WTC11 (cell line): Measurements from ENCODE around the gene WASF3. TPM values are rescaled to one million over a fixed set of nuclear protein-coding genes. Genes with fewer than 3 reads are reported as not detected.

Experiments used
- ATAC-seq: fragments of 200-7000 bp; cut with Tn5 transposase; 2 replicates; pipeline ENCODE4 v1.10.0; 2021; ENCODE audit warnings: mild to moderate bottlenecking, moderate library complexity
- CTCF ChIA-PET: fragments of 300-600 bp; sonication (Branson Sonifier 250); formaldehyde crosslinking; loops from one replicate; lab custom pipeline; 2021; ENCODE audit warnings: antibody characterized with exemption; lab: Charles Lee
- POLR2A ChIA-PET: fragments of 350-600 bp; sonication (Branson Sonifier 250); formaldehyde crosslinking; loops from one replicate; lab custom pipeline; 2021; ENCODE audit warnings: antibody characterized with exemption; lab: Charles Lee
- DNase-seq: peaks from one replicate; pipeline ENCODE4 v3.0.0; 2021; ENCODE audit warnings: low spot score
- H3K27ac Mint-ChIP-seq: 2 replicates; pipeline ENCODE4 v1.8.0; 2021; ENCODE audit warnings: mixed read lengths
- H3K27me3 Mint-ChIP-seq: 2 replicates; pipeline ENCODE4 v1.8.0; 2021; ENCODE audit warnings: low read depth, mild to moderate bottlenecking, moderate library complexity, mixed read lengths
- H3K36me3 Mint-ChIP-seq: 2 replicates; pipeline ENCODE4 v1.8.0; 2021; ENCODE audit warnings: mixed read lengths
- H3K4me1 Mint-ChIP-seq: 2 replicates; pipeline ENCODE4 v1.8.0; 2022; ENCODE audit warnings: mixed read lengths
- H3K4me3 Mint-ChIP-seq: 2 replicates; pipeline ENCODE4 v1.8.0; 2021; ENCODE audit warnings: mild to moderate bottlenecking, moderate library complexity, mixed read lengths
- H3K9me3 Mint-ChIP-seq: 2 replicates; pipeline ENCODE4 v1.8.0; 2021; ENCODE audit warnings: mixed read lengths
- CDX4 ChIP-seq: fragments of 250-450 bp; sonication (Bioruptor Pico); IDR thresholded peaks from 2 replicates; pipeline ENCODE4 v1.9.0; 2021; ENCODE audit warnings: moderate library complexity, mild to moderate bottlenecking, inconsistent platforms, borderline replicate concordance
- ERG ChIP-seq: fragments of 250-450 bp; sonication (Bioruptor Pico); IDR thresholded peaks from 2 replicates; pipeline ENCODE4 v1.8.0; 2021; ENCODE audit warnings: mild to moderate bottlenecking
- GABPB1 ChIP-seq: sonication (generic); formaldehyde crosslinking; IDR thresholded peaks from 2 replicates; pipeline ENCODE4 v1.8.1; 2023; ENCODE audit warnings: mild to moderate bottlenecking, missing genetic modification reagents
- IRF1 ChIP-seq: sonication (generic); formaldehyde crosslinking; IDR thresholded peaks from 2 replicates; pipeline ENCODE4 v1.8.0; 2023; ENCODE audit warnings: missing genetic modification reagents
- IRF2 ChIP-seq: sonication (generic); formaldehyde crosslinking; IDR thresholded peaks from 2 replicates; pipeline ENCODE4 v1.8.0; 2022; ENCODE audit warnings: low read depth, missing genetic modification reagents, borderline replicate concordance
- MXD4 ChIP-seq: fragments of 250-450 bp; sonication (Bioruptor Pico); IDR thresholded peaks from 2 replicates; pipeline ENCODE4 v1.8.0; 2021; ENCODE audit warnings: mild to moderate bottlenecking, moderate library complexity, borderline replicate concordance
- NFE2L1 ChIP-seq: sonication (generic); formaldehyde crosslinking; IDR thresholded peaks from 2 replicates; pipeline ENCODE4 v1.8.1; 2023; ENCODE audit warnings: missing genetic modification reagents
- TEAD1 ChIP-seq: sonication (generic); formaldehyde crosslinking; IDR thresholded peaks from 2 replicates; pipeline ENCODE4 v1.8.0; 2022; ENCODE audit warnings: mild to moderate bottlenecking, missing genetic modification reagents
- ZBTB21 ChIP-seq: sonication (generic); formaldehyde crosslinking; IDR thresholded peaks from 2 replicates; pipeline ENCODE4 v1.8.1; 2023; ENCODE audit warnings: mild to moderate bottlenecking, missing genetic modification reagents, borderline replicate concordance
- ZNF138 ChIP-seq: sonication (generic); formaldehyde crosslinking; conservative IDR thresholded peaks from 2 replicates; pipeline ENCODE4 v1.8.1; 2022; ENCODE audit warnings: mild to moderate bottlenecking, moderate library complexity, missing genetic modification reagents
- ZNF317 ChIP-seq: sonication (generic); formaldehyde crosslinking; IDR thresholded peaks from 2 replicates; pipeline ENCODE4 v1.8.1; 2023; ENCODE audit warnings: low read depth, mild to moderate bottlenecking, moderate library complexity, missing genetic modification reagents, borderline replicate concordance
- ZNF532 ChIP-seq: fragments of 250-450 bp; sonication (Bioruptor Pico); IDR thresholded peaks from 2 replicates; pipeline ENCODE4 v1.9.0; 2021; ENCODE audit warnings: mild to moderate bottlenecking, borderline replicate concordance
- total RNA-seq: library from RNA; stranded (reverse); gene quantifications from 3 replicates; pipeline ENCODE4 v1.2.3, GENCODE V29; 2021
- TF ChIP-seq, protein P1 (sequence below): fragments of 250-450 bp; sonication (Bioruptor Pico); conservative IDR thresholded peaks from 2 replicates; pipeline ENCODE4 v1.9.0; 2021; ENCODE audit warnings: mild to moderate bottlenecking
- TF ChIP-seq, protein P2 (sequence below): sonication (generic); formaldehyde crosslinking; IDR thresholded peaks from 2 replicates; pipeline ENCODE4 v1.8.1; 2023; ENCODE audit warnings: mild to moderate bottlenecking, missing genetic modification reagents, moderate library complexity
- TF ChIP-seq, protein P3 (sequence below): sonication (generic); formaldehyde crosslinking; IDR thresholded peaks from 2 replicates; pipeline ENCODE4 v1.8.1; 2022; ENCODE audit warnings: missing genetic modification reagents, borderline replicate concordance
- TF ChIP-seq, protein P4 (sequence below): sonication (generic); formaldehyde crosslinking; IDR thresholded peaks from 2 replicates; pipeline ENCODE4 v1.8.1; 2023; ENCODE audit warnings: mild to moderate bottlenecking, missing genetic modification reagents

Gene WASF3
- total RNA-seq, 1 experiment from 2014 or later = 26.8 TPM

DNA sequence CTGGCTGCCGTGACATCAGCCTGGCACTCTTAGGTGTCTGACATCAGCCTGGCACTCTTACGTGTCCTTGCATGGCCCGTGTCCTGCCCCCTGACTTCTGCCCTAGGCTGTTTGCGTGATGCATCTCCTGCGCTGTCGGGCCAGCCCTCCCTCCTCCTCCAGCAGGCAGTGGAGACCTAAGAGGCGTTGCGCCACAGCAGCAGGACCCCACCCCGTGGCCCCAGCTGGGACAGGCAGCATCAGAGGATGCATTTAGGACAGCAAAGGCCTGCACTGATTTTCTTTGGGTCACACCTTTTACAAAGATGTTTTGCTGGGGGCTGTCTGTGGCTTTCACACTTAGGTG lies 137.8 kb downstream of the WASF3 start (continued):
- TF ChIP-seq, protein P1, sequence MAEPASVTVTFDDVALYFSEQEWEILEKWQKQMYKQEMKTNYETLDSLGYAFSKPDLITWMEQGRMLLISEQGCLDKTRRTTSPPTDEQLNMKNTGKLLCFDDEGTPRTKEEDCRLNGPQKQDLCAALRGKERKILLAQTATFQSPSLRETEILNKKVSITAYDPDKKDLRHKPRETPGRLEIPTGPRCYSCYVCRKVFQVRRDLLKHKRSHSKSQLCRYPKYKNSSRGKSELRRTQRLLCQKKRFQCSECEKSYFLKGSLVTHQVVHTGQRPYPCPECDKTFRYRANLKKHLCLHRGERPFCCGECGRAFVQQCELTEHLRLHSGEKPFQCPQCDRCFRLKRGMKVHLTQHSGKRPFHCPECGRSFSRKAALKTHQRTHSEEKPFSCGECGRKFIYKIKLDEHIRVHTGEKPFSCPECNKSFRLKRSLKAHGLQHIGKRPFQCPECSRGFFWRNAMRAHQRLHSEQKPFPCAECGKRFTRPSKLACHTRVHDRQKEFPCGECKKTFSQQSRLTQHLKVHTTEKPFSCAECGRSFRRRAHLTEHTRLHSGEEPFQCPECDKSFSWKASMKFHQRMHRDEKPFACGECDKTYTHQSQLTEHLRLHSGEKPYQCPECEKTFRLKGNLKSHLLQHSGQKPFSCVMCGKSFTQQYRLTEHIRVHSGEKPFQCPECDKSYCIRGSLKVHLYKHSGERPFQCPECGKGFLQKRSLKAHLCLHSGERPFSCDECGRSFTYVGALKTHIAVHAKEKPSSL = no peak
- TF ChIP-seq, protein P2, sequence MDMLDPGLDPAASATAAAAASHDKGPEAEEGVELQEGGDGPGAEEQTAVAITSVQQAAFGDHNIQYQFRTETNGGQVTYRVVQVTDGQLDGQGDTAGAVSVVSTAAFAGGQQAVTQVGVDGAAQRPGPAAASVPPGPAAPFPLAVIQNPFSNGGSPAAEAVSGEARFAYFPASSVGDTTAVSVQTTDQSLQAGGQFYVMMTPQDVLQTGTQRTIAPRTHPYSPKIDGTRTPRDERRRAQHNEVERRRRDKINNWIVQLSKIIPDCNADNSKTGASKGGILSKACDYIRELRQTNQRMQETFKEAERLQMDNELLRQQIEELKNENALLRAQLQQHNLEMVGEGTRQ (CRISPR knock-in tag) = no peak
- TF ChIP-seq, protein P3, sequence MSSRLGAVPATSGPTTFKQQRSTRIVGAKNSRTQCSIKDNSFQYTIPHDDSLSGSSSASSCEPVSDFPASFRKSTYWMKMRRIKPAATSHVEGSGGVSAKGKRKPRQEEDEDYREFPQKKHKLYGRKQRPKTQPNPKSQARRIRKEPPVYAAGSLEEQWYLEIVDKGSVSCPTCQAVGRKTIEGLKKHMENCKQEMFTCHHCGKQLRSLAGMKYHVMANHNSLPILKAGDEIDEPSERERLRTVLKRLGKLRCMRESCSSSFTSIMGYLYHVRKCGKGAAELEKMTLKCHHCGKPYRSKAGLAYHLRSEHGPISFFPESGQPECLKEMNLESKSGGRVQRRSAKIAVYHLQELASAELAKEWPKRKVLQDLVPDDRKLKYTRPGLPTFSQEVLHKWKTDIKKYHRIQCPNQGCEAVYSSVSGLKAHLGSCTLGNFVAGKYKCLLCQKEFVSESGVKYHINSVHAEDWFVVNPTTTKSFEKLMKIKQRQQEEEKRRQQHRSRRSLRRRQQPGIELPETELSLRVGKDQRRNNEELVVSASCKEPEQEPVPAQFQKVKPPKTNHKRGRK = no peak
- TF ChIP-seq IRF2 (CRISPR knock-in tag) (no peak), ZNF317 (no peak), ZNF138 (CRISPR knock-in tag) (no peak), TEAD1 (CRISPR knock-in tag) (no peak), IRF1 (CRISPR knock-in tag) (no peak), CDX4 (CRISPR knock-in tag) (no peak), NFE2L1 (CRISPR knock-in tag) (no peak), ZNF532 (CRISPR knock-in tag) (no peak)
- TF ChIP-seq, all 79 proteins: peak for 0

DNA sequence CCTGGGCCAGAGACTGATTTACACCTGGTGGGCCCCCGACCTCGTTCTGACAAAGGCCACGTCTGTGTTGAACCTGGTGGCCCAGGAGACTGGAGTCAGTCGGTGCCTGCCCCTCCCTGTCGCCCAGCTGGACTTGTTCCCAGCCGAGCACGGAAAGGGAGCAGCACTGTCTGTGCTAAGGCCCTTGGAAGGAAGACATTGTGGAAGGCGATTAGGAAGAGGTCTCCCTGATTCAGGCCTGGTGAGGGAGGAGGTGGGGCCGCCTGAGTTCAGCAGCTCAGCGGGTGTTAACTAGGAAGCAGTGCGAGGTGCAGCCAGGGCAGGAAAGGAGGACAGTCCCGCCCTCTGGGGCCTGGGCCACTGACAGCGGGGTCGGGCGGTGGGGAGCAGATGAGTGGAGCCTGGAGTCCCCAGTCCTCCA lies 138.4 kb downstream of the WASF3 start:
- DNase-seq = no peak
- ChIA-PET POLR2A (no interaction called here), CTCF (interaction anchor here (0.6 to 4.9 kb wide), 6 partner anchors 13 to 510 kb away, joined by 3 to 134 read pairs (median 4); no protein-coding TSS in a partner anchor)
- peaks cover 6% of the 10 kb centered on the region; the same call in 1 of the 2 replicates for H3K27me3 Mint-ChIP-seq
- H3K36me3 Mint-ChIP-seq = peaks cover 5% of the 10 kb centered on the region; the same call in 1 of the 2 replicates
- TF ChIP-seq ZNF317 (no peak), ZBTB21 (CRISPR knock-in tag) (no peak), MXD4 (CRISPR knock-in tag) (no peak), ERG (no peak), GABPB1 (no peak)
- TF ChIP-seq, protein P4, sequence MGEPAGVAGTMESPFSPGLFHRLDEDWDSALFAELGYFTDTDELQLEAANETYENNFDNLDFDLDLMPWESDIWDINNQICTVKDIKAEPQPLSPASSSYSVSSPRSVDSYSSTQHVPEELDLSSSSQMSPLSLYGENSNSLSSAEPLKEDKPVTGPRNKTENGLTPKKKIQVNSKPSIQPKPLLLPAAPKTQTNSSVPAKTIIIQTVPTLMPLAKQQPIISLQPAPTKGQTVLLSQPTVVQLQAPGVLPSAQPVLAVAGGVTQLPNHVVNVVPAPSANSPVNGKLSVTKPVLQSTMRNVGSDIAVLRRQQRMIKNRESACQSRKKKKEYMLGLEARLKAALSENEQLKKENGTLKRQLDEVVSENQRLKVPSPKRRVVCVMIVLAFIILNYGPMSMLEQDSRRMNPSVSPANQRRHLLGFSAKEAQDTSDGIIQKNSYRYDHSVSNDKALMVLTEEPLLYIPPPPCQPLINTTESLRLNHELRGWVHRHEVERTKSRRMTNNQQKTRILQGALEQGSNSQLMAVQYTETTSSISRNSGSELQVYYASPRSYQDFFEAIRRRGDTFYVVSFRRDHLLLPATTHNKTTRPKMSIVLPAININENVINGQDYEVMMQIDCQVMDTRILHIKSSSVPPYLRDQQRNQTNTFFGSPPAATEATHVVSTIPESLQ (CRISPR knock-in tag) = no peak
- no peak overlapping the region for H3K4me3 Mint-ChIP-seq
- peaks cover 16% of the 10 kb centered on the region for H3K4me1 Mint-ChIP-seq
- peak; percentile 31; the same call in 1 of the 2 replicates for ATAC-seq
- H3K9me3 Mint-ChIP-seq = 0 out of 2 replicates have a peak, but pooled peaks cover 3% of the 10 kb centered on the region
- 0 out of 2 replicates have a peak overlapping the region, but pooled peaks have one; percentile 76 for H3K27ac Mint-ChIP-seq
